Subcutaneous adipose tissue (tissue), 4 donors: ENCODE results near the gene PTPRA. TPM values are rescaled to one million over a fixed set of nuclear protein-coding genes. Genes with fewer than 3 reads are reported as not detected.

Experiments
- total RNA-seq, 4 donors: library from RNA; depleted of rRNA; stranded (reverse); fragments of >200 nt; gene quantifications; one replicate each; pipeline ENCODE4 v1.1.0, GENCODE V29; 2016
- TF ChIP-seq, protein P1 (sequence below): fragments of 450-650 bp; IDR thresholded peaks from one replicate; pipeline ENCODE4 v1.5.1; 2016; ENCODE audit warnings: low read depth, mild to moderate bottlenecking, control low read depth, antibody characterized with exemption, moderate library complexity

PTPRA gene
- total RNA-seq, 4 donors from 2014 or later = 64.4 to 99.5 (median 95.3) TPM

DNA sequence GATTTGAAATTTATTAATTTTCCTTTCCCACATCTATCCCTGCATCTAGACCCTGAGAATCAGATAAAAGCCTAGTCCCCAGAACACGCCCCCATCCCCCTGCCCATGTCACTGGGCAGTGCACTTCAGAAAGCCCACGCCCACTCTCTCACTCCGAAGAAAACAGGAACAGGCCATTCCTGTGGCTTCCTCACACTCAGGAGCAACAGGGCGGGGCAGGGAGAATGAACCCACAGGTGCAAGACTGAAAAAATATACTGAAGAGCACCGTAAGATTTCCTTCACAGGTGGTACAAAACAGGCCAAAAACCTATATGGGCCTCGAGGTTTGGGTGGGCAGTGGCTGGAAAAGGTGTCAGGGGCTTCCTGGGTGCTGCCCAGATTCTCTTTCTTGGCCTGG lies 201.5 kb downstream of the PTPRA start:
- TF ChIP-seq, protein P1, sequence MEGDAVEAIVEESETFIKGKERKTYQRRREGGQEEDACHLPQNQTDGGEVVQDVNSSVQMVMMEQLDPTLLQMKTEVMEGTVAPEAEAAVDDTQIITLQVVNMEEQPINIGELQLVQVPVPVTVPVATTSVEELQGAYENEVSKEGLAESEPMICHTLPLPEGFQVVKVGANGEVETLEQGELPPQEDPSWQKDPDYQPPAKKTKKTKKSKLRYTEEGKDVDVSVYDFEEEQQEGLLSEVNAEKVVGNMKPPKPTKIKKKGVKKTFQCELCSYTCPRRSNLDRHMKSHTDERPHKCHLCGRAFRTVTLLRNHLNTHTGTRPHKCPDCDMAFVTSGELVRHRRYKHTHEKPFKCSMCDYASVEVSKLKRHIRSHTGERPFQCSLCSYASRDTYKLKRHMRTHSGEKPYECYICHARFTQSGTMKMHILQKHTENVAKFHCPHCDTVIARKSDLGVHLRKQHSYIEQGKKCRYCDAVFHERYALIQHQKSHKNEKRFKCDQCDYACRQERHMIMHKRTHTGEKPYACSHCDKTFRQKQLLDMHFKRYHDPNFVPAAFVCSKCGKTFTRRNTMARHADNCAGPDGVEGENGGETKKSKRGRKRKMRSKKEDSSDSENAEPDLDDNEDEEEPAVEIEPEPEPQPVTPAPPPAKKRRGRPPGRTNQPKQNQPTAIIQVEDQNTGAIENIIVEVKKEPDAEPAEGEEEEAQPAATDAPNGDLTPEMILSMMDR = no peak

GRCh38 chr20:3077618-3078134 lies 204.4 kb downstream of the PTPRA start:
- TF ChIP-seq, protein P1 = no peak

- TF ChIP-seq, protein P1 = no peak
These were observed 207.7 kb downstream of the PTPRA start for GRCh38 chr20:3080939-3081388.

- TF ChIP-seq, protein P1 = no peak
These were observed 208.4 kb downstream of the PTPRA start for GRCh38 chr20:3081641-3082040.

DNA sequence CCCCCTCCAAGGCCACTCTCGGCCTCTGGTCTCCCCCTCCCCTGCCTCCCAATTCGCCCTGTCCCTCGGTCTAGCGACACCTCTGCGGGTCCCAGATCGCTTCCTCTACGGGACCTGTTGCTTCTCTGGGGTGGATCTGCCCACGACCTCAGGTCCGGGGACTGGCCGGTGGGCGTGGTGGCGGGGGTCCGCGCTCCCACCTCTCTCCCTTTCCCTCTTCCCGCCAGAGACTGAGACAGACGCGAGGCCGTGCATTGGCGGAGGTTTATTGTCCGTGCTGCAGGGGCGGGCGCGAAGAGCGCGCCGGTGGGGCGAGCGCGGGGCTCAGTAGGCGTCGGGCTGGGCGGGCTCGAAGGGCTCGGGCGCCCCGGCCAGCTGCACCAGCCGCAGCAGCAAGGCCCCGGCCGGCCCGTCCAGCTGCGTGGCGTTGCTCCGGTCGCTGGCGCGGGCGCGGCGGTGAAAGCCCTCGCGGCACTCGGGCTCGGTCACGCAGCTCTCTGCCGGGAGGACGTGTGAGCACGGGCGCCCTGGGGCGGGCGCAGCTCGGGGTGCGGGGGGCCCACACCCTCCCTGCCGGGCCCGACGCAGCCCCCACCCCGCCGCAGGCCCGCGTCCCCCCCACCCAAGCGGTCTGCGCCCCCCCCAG lies 209.1 kb downstream of the PTPRA start:
- TF ChIP-seq, protein P1 = no peak

- TF ChIP-seq, protein P1 = no peak
These were observed 210.0 kb downstream of the PTPRA start for GRCh38 chr20:3082955-3083952.
